ENCODE data around the gene GIPC1. TPM values are rescaled to one million over a fixed set of nuclear protein-coding genes. Genes with fewer than 3 reads are reported as not detected.

The GIPC1 gene
- total and polyA plus RNA-seq, 4 experiments from 2014 or later, result 32.3 to 63.6 (median 42.0) TPM

DNA sequence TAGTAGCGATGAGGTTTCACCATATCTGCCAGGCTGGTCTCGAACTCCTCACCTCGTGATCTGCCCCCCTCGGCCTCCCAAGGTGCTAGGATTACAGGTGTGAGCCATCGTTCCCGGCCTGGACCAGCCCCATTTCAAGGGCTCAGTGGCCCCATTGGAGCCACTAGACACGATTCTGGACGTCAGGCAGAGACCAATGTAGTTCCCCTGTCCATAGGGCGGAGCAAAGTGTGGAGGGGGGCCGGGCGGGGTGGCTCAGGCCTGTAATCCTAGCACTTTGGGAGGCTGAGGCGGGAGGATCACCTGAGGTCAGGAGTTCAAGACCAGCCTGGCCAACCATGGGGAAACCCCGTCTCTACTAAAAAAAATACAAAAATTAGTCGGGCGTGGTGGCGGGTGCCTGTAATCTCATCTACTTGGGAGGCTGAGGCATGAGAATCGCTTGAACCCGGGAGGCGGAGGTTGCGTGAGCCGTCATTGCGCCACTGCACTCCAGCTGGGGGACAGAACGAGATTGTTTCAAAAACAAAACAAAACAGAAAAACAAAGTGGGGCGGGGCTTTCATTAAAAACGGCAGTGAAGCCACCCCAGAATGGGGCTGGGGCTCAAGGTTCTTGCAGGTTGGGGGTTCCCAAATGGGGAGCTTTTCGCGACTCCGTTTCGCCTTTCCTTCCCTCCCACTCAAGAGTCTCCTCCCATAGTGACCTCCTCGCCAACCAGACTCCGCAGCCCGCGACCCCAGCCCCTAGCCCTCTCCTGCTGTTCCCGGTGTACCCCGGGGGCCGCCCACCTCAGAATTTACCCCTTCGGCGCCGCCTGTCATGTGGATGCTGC is 32.7 kb upstream of the GIPC1 start:
- H3K4me1 Mint-ChIP-seq, result peaks cover 19 to 73% (median 47%) of the 10 kb centered on the region in 4 donors
- H3K36me3 Mint-ChIP-seq, result peaks cover 8 to 19% of the 10 kb centered on the region in 2 donors
- Histone ChIP-seq H3K27me3 (ENCODE audit: insufficient read depth, low read length) (no peaks in the 10 kb centered on the region), H3K4me3 (ENCODE audit: low read length in 2 of 2) (peak overlapping the region; percentile 57 to 65), H3K36me3 (ENCODE audit: insufficient read depth, low read length) (peaks cover 4% of the 10 kb centered on the region), H3K27ac (ENCODE audit: low read depth, low read length) (peak overlapping the region; percentile 88), H3K4me1 (ENCODE audit: insufficient read depth, low read length) (peaks cover 55% of the 10 kb centered on the region), H3K9me3 (ENCODE audit: control insufficient read depth in 1 of 2, low read length in 2 of 2) (no peaks in the 10 kb centered on the region)
- POLR2A ChIA-PET (ENCODE audit: partially characterized antibody), result interaction anchor here (1.4 to 28.2 kb wide), 3 partner anchors 18 to 56 kb away, joined by 4 to 1220 read pairs (median 4); partner anchors contain the start of genes DNAJB1 and GIPC1
- H3K27me3 Mint-ChIP-seq, result no peaks in the 10 kb centered on the region
- H3K27ac Mint-ChIP-seq, result peak overlapping the region; percentile 98 to 100 (median 99)
- intact Hi-C loops (cut with micrococcal nuclease), result loop anchor here (1.0 to 10.0 kb wide), 4 partner anchors 10 to 684 kb away; partner anchors contain the start of gene DNAJB1
- no peak for DNase-seq
- H3K9me3 Mint-ChIP-seq, result peaks cover 0 to 2% (median 0%) of the 10 kb centered on the region in 8 donors
- CTCF ChIA-PET (ENCODE audit: partially characterized antibody), result interaction anchor here (0.6 to 1.4 kb wide), 3 partner anchors 11 to 70 kb away, joined by 3 to 4 read pairs (median 3); partner anchors contain the start of gene DNAJB1
- peak overlapping the region; percentile 89 to 96 (median 94) for H3K4me3 Mint-ChIP-seq

DNA sequence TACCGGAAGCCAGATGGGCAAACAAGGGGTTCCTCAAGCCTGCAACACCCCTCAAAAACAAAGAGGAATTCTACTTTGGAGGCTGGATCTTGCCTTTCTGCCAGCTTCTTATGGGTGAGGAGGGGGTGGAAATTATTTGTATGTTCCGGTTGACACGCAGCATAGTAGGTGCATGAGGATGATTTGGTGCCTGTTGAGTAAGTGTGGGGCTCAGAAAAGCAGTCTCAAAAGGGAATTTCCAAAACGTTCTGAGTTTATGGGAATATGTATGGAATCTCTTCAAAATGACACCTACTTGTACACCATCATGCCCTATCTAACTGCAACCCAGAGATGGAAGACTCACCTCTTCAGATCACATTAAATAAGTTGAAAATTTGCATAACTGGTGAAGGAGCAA is 30.5 kb upstream of the GIPC1 start:
- Mint-ChIP-seq H3K4me1 (peaks cover 26 to 72% (median 51%) of the 10 kb centered on the region in 4 donors), H3K9me3 (peaks cover 0 to 4% (median 0%) of the 10 kb centered on the region in 8 donors), H3K27ac (peak overlapping the region; percentile 45 to 88 (median 78)), H3K4me3 (peak overlapping the region in 1 of 8 donors; percentile 27), H3K27me3 (no peaks in the 10 kb centered on the region), H3K36me3 (peaks cover 0 to 13% of the 10 kb centered on the region in 2 donors)
- POLR2A ChIA-PET (ENCODE audit: partially characterized antibody), result interaction anchor here (28.2 kb wide), 1 partner anchor 19 kb away, joined by 1220 read pairs; the partner anchor contains the start of genes DNAJB1 and GIPC1
- no peak for DNase-seq
- Histone ChIP-seq H3K9me3 (ENCODE audit: control insufficient read depth in 1 of 2, low read length in 2 of 2) (no peaks in the 10 kb centered on the region), H3K4me3 (ENCODE audit: low read length in 2 of 2) (no peak overlapping the region), H3K4me1 (ENCODE audit: insufficient read depth, low read length) (peaks cover 60% of the 10 kb centered on the region), H3K27ac (ENCODE audit: low read depth, low read length) (no peak overlapping the region), H3K27me3 (ENCODE audit: insufficient read depth, low read length) (no peaks in the 10 kb centered on the region), H3K36me3 (ENCODE audit: insufficient read depth, low read length) (no peaks in the 10 kb centered on the region)
- intact Hi-C loops (cut with micrococcal nuclease), result loop anchor here (10.0 kb wide), 1 partner anchor 682 kb away; no protein-coding TSS in a partner anchor
- CTCF ChIA-PET (ENCODE audit: partially characterized antibody), result interaction anchor here (1.0 to 3.1 kb wide), 5 partner anchors 21 to 46 kb away, joined by 4 to 20 read pairs (median 5); no protein-coding TSS in a partner anchor

DNA sequence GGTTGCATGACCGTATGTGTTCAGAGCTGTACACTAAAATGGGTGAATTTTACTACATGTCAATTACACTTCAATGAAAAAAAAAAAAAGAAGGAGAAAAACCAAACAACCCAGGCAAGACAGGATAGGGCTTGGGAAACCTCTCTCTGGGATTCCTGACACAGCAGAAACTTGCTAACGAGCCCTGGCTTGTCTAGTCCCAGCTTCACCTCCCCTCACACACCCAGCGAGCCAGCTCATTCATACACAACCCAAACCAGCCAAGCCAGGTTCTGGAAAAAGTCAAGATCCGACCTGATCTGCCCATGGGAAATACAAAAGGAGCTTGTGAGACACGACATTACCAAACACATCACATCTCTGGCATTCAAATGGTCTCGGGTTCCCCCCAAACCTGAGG is 29.8 kb upstream of the GIPC1 start:
- no peak for DNase-seq
- ChIA-PET CTCF (ENCODE audit: partially characterized antibody) (interaction anchor here (0.9 to 3.1 kb wide), 7 partner anchors 20 to 48 kb away, joined by 4 to 20 read pairs (median 5); partner anchors contain the start of gene NDUFB7), POLR2A (ENCODE audit: partially characterized antibody) (interaction anchor here (28.2 kb wide), 1 partner anchor 18 kb away, joined by 1220 read pairs; the partner anchor contains the start of genes DNAJB1 and GIPC1)
- Histone ChIP-seq H3K27ac (ENCODE audit: low read depth, low read length) (no peak overlapping the region), H3K4me3 (ENCODE audit: low read length in 2 of 2) (no peak overlapping the region), H3K36me3 (ENCODE audit: insufficient read depth, low read length) (no peaks in the 10 kb centered on the region), H3K4me1 (ENCODE audit: insufficient read depth, low read length) (peaks cover 60% of the 10 kb centered on the region), H3K27me3 (ENCODE audit: insufficient read depth, low read length) (no peaks in the 10 kb centered on the region), H3K9me3 (ENCODE audit: control insufficient read depth in 1 of 2, low read length in 2 of 2) (no peaks in the 10 kb centered on the region)
- Mint-ChIP-seq H3K4me1 (peaks cover 23 to 69% (median 49%) of the 10 kb centered on the region in 4 donors), H3K4me3 (peak overlapping the region in 1 of 8 donors; percentile 30), H3K27me3 (no peaks in the 10 kb centered on the region), H3K9me3 (peaks cover 0 to 4% (median 0%) of the 10 kb centered on the region in 8 donors), H3K27ac (peak overlapping the region; percentile 45 to 88 (median 75)), H3K36me3 (peaks cover 0 to 13% of the 10 kb centered on the region in 2 donors)
- intact Hi-C loops (cut with micrococcal nuclease), result loop anchor here (10.0 kb wide), 1 partner anchor 681 kb away; no protein-coding TSS in a partner anchor

DNA sequence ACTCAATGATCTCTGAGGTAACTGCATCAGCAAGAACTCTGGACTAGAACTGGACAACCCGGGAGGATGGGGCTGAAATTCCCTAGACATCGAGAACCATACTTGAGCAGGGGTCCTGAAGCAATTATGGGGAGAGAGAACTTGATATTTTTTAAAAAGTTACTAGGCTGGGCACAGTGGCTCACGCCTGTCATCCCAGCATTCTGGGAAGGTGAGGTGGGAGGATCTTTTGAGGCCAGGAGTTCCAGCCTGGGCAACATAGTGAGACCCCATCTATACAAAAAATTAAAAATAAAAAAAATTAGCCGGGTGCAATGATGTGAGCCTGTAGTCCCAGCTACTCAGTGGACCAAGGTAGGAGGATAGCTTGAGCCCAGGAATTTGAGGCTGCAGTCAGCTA is 24.6 kb upstream of the GIPC1 start:
- POLR2A ChIA-PET (ENCODE audit: partially characterized antibody), result interaction anchor here (1.3 to 28.2 kb wide), 6 partner anchors 10 to 139 kb away, joined by 3 to 1220 read pairs (median 8); partner anchors contain the start of genes ADGRE5, DNAJB1 and GIPC1

DNA sequence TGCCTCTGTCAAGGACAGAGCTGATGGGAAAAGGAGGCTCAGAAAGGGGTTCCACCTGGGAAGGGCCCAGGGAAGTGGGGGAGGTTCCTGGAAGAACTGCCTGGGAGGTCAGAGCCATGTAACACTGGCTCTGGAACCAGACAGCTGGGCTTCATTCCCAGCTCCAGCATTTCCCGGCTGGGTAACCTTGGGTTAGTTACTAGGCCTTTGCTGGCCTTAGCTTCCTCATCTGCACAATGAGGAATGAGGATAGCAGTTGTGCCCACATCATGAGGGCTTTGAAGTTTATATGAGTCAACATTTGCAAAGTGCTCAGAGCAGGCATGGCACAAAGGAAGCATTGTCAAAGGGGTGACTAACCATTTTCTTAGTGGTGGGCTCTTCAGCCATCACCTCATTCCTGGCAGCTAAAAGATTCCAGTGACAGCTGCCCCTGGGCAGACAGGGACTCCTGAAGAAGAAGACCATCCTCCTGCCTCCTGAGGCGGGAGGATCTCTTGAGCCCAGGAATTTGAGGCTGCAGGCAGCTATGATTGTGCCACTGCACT is 24.0 kb upstream of the GIPC1 start:
- Histone ChIP-seq H3K9me3 (ENCODE audit: control insufficient read depth in 1 of 2, low read length in 2 of 2) (no peaks in the 10 kb centered on the region), H3K27ac (ENCODE audit: low read depth, low read length) (peak overlapping the region; percentile 81), H3K27me3 (ENCODE audit: insufficient read depth, low read length) (no peaks in the 10 kb centered on the region), H3K4me1 (ENCODE audit: insufficient read depth, low read length) (peaks cover 80% of the 10 kb centered on the region), H3K4me3 (ENCODE audit: low read length in 2 of 2) (peak overlapping the region in 1 of 2 donors; percentile 5), H3K36me3 (ENCODE audit: insufficient read depth, low read length) (peaks cover 17% of the 10 kb centered on the region)
- intact Hi-C loops (cut with micrococcal nuclease), result loop anchor here (5.0 to 10.0 kb wide), 3 partner anchors 138 to 675 kb away; partner anchors contain the start of gene ADGRE5
- DNase-seq, result no peak
- Mint-ChIP-seq H3K36me3 (peaks cover 24 to 33% of the 10 kb centered on the region in 2 donors), H3K27ac (peak overlapping the region; percentile 95 to 99 (median 99)), H3K27me3 (no peaks in the 10 kb centered on the region), H3K4me3 (peak overlapping the region; percentile 36 to 98 (median 67)), H3K9me3 (peaks cover 0 to 8% (median 0%) of the 10 kb centered on the region in 8 donors), H3K4me1 (peaks cover 42 to 84% (median 60%) of the 10 kb centered on the region in 4 donors)
- ChIA-PET POLR2A (ENCODE audit: partially characterized antibody) (interaction anchor here (3.8 to 28.2 kb wide), 3 partner anchors 6 to 138 kb away, joined by 22 to 1220 read pairs (median 1220); partner anchors contain the start of genes ADGRE5, DNAJB1, GIPC1 and TECR), CTCF (ENCODE audit: partially characterized antibody) (interaction anchor here (1.1 to 4.3 kb wide), 2 partner anchors 15 to 18 kb away, joined by 3 to 39 read pairs; no protein-coding TSS in a partner anchor)

More for the DNA sequence above, 24.6 kb upstream of the GIPC1 start:
- DNase-seq, result no peak
- Histone ChIP-seq H3K9me3 (ENCODE audit: control insufficient read depth in 1 of 2, low read length in 2 of 2) (no peaks in the 10 kb centered on the region), H3K27me3 (ENCODE audit: insufficient read depth, low read length) (no peaks in the 10 kb centered on the region), H3K27ac (ENCODE audit: low read depth, low read length) (peak overlapping the region; percentile 81), H3K4me3 (ENCODE audit: low read length in 2 of 2) (no peak overlapping the region), H3K4me1 (ENCODE audit: insufficient read depth, low read length) (peaks cover 75% of the 10 kb centered on the region), H3K36me3 (ENCODE audit: insufficient read depth, low read length) (peaks cover 10% of the 10 kb centered on the region)
- H3K4me3 Mint-ChIP-seq, result peak overlapping the region in 4 of 8 donors; percentile 18 to 98 (median 46)
- H3K27ac Mint-ChIP-seq, result peak overlapping the region; percentile 93 to 99 (median 99)
- intact Hi-C loops (cut with micrococcal nuclease), result loop anchor here (10.0 kb wide), 1 partner anchor 676 kb away; no protein-coding TSS in a partner anchor
- peaks cover 0 to 5% (median 0%) of the 10 kb centered on the region in 8 donors for H3K9me3 Mint-ChIP-seq
- peaks cover 40 to 78% (median 56%) of the 10 kb centered on the region in 4 donors for H3K4me1 Mint-ChIP-seq
- peaks cover 18 to 27% of the 10 kb centered on the region in 2 donors for H3K36me3 Mint-ChIP-seq
- no peaks in the 10 kb centered on the region for H3K27me3 Mint-ChIP-seq
- CTCF ChIA-PET (ENCODE audit: partially characterized antibody), result interaction anchor here (1.1 to 4.3 kb wide), 2 partner anchors 15 to 18 kb away, joined by 3 to 39 read pairs; no protein-coding TSS in a partner anchor

DNA sequence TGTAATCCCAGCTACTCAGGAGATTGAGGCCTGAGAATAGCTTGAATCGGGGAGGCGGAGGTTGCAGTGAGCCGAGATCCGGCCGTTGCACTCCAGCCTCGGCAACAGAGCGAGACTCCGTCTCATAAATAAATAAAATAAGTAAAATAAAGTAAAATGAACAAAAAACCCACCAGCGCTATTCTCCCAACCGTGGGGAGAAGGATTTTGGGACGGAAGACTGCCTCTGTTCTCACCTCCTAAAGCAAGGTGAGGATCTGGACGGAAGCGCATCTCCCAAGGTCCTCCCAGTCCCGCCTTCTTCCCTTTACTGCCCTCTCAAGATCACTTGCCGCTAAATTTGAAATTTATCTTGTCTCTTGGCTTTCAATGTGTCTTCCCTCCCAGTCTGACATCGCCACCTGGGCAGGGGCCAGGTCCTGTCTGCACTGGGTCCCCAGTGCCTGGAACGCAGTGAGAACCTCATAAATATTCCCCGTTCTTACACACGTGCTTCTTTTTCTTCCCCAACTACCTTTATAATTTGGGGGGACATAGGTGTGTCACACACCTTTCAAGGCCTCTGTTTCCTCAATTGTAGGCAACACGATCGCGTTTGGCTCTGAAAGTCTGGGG is 23.4 kb upstream of the GIPC1 start:
- Histone ChIP-seq H3K4me1 (ENCODE audit: insufficient read depth, low read length) (peaks cover 80% of the 10 kb centered on the region), H3K36me3 (ENCODE audit: insufficient read depth, low read length) (peaks cover 22% of the 10 kb centered on the region), H3K4me3 (ENCODE audit: low read length in 2 of 2) (peak overlapping the region in 1 of 2 donors; percentile 5), H3K27me3 (ENCODE audit: insufficient read depth, low read length) (no peaks in the 10 kb centered on the region), H3K9me3 (ENCODE audit: control insufficient read depth in 1 of 2, low read length in 2 of 2) (no peaks in the 10 kb centered on the region), H3K27ac (ENCODE audit: low read depth, low read length) (peak overlapping the region; percentile 81)
- CTCF ChIA-PET (ENCODE audit: partially characterized antibody), result interaction anchor here (1.1 to 4.3 kb wide), 2 partner anchors 14 to 17 kb away, joined by 3 to 39 read pairs; no protein-coding TSS in a partner anchor
- intact Hi-C loops (cut with micrococcal nuclease), result loop anchor here (5.0 kb wide), 2 partner anchors 137 to 168 kb away; partner anchors contain the start of gene ADGRE5
- Mint-ChIP-seq H3K27ac (peak overlapping the region; percentile 95 to 99 (median 99)), H3K36me3 (peaks cover 30 to 38% of the 10 kb centered on the region in 2 donors), H3K9me3 (peaks cover 0 to 8% (median 0%) of the 10 kb centered on the region in 8 donors), H3K4me3 (peak overlapping the region; percentile 36 to 99 (median 80)), H3K27me3 (no peaks in the 10 kb centered on the region), H3K4me1 (peaks cover 47 to 88% (median 65%) of the 10 kb centered on the region in 4 donors)
- no peak for DNase-seq
- POLR2A ChIA-PET (ENCODE audit: partially characterized antibody), result interaction anchor here (1.7 to 28.2 kb wide), 5 partner anchors 6 to 137 kb away, joined by 7 to 1220 read pairs (median 35); partner anchors contain the start of genes ADGRE5, DNAJB1, GIPC1 and TECR

Measured in CD4-positive, alpha-beta memory T cell (primary cell).